HS-27A (cell line): ENCODE data around the gene FOXO6.

Source experiments
- DNase-seq: peaks from one replicate; pipeline ENCODE4 v3.0.0-alpha.2; 2012; ENCODE audit warnings: low read depth, missing footprints

FOXO6 gene

GRCh38 chr1:41427122-41427913 is 66.1 kb downstream of the FOXO6 start:
- no peak for DNase-seq

GRCh38 chr1:41427916-41428737 is 66.9 kb downstream of the FOXO6 start:
- no peak for DNase-seq

GRCh38 chr1:41428738-41429640 is 67.8 kb downstream of the FOXO6 start:
- DNase-seq, result no peak

GRCh38 chr1:41429641-41430035 is 68.4 kb downstream of the FOXO6 start:
- DNase-seq, result no peak

- no peak for DNase-seq
Measured at GRCh38 chr1:41430069-41430468, 68.8 kb downstream of the FOXO6 start.

GRCh38 chr1:41430582-41430981 is 69.3 kb downstream of the FOXO6 start:
- DNase-seq, result no peak

- no peak for DNase-seq
Measured at GRCh38 chr1:41431490-41432350, 70.5 kb downstream of the FOXO6 start.
